ENCODE results near the gene DCANP1. TPM values are rescaled to one million over a fixed set of nuclear protein-coding genes. Genes with fewer than 3 reads are reported as not detected.
A peak's percentile ranks its signal among the peaks of the same experiment; 100 is the strongest.
"Not testable (repeated sequence)": the region's sequence is repeated elsewhere in the genome, so short reads cannot be mapped to it uniquely, and the experiment has no call there.

Gene DCANP1, protein sequence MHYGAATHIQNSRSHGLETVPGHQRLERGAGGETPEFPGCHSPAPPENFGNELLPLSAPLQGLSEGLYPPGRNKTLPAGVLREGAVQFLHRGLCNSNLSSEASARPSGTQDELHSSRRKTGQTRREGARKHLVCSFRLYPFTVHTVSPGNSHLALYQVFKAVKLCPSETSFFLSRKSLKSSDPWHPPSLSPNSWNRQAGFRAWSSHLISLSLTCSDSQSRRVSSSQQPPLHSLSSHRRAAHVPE
- total RNA-seq = not detected in 2 replicates

GRCh38 chr5:135447298-135447929 lies at the start of gene DCANP1:
Gene DCANP1, minus strand, starts transcription at chr5:135447348. Its CDS starts 240 bp downstream, at chr5:135447108.
- TF ChIP-seq CTCF (IDR thresholded peaks at IDR 0.05; ENCODE audit: insufficient read depth, low read length, severe bottlenecking) = no peak
- DNase-seq (ENCODE audit: low read depth) (peak; percentile 41), FAIRE-seq (no peak)
- no peak within 1 kb of the TSS for H3K4me3 ChIP-seq (ENCODE audit: low read depth, low read length)
- peaks cover 24% of the 10 kb centered on the region for H3K27me3 ChIP-seq (ENCODE audit: control insufficient read depth, insufficient read depth, low read length)
- H3K36me3 ChIP-seq (ENCODE audit: control insufficient read depth, insufficient read depth, low read length) = no peaks in the 10 kb centered on the region

GRCh38 chr5:135495531-135495930 lies 48.4 kb upstream of the DCANP1 start:
- H3K36me3 ChIP-seq (ENCODE audit: control insufficient read depth, insufficient read depth, low read length); H3K27me3 ChIP-seq (ENCODE audit: control insufficient read depth, insufficient read depth, low read length); DNase-seq (ENCODE audit: low read depth); FAIRE-seq; H3K4me3 ChIP-seq (ENCODE audit: low read depth, low read length): not testable (repeated sequence)

DNA sequence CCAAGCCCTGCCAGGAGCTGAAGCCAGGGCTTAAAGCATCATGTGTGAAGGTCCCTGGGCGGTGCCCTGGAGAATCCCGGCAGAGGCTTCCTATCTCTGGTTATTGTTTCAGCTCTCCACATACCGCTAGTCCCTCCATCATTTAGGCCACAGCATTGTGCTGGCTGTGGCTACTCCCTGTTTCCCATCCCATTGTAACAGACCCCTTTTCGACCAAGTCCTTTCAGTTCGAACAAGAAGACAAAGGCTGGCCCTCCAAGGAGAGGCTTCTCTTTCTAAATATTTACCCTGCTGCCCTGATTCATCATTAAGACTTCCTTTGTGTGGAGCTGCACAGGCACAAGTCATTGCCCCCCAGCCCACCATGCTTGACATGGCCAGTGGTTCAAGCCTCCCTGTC lies 47.0 kb upstream of the DCANP1 start:
- DNase-seq (ENCODE audit: low read depth) = no peak
- no peaks in the 10 kb centered on the region for H3K27me3 ChIP-seq (ENCODE audit: control insufficient read depth, insufficient read depth, low read length)
- TF ChIP-seq CTCF (IDR thresholded peaks at IDR 0.05; ENCODE audit: insufficient read depth, low read length, severe bottlenecking) = no peak
- H3K36me3 ChIP-seq (ENCODE audit: control insufficient read depth, insufficient read depth, low read length) = no peaks in the 10 kb centered on the region
- FAIRE-seq = no peak
- no peak overlapping the region for H3K4me3 ChIP-seq (ENCODE audit: low read depth, low read length)

GRCh38 chr5:135493406-135494180 lies 46.4 kb upstream of the DCANP1 start:
- peak; percentile 99 for DNase-seq (ENCODE audit: low read depth)
- no peaks in the 10 kb centered on the region for H3K36me3 ChIP-seq (ENCODE audit: control insufficient read depth, insufficient read depth, low read length)
- TF ChIP-seq CTCF (IDR thresholded peaks at IDR 0.05; ENCODE audit: insufficient read depth, low read length, severe bottlenecking) = no peak
- FAIRE-seq = peak; percentile 97
- H3K4me3 ChIP-seq (ENCODE audit: low read depth, low read length) = no peak overlapping the region
- H3K27me3 ChIP-seq (ENCODE audit: control insufficient read depth, insufficient read depth, low read length) = no peaks in the 10 kb centered on the region

GRCh38 chr5:135492319-135492626 lies 45.1 kb upstream of the DCANP1 start:
- Histone ChIP-seq H3K36me3 (ENCODE audit: control insufficient read depth, insufficient read depth, low read length) (no peaks in the 10 kb centered on the region), H3K4me3 (ENCODE audit: low read depth, low read length) (no peak overlapping the region), H3K27me3 (ENCODE audit: control insufficient read depth, insufficient read depth, low read length) (peaks cover 8% of the 10 kb centered on the region)
- peak; percentile 92 for FAIRE-seq
- DNase-seq (ENCODE audit: low read depth) = peak; percentile 95
- TF ChIP-seq CTCF (IDR thresholded peaks at IDR 0.05; ENCODE audit: insufficient read depth, low read length, severe bottlenecking) = no peak

GRCh38 chr5:135491552-135492318 lies 44.6 kb upstream of the DCANP1 start:
- FAIRE-seq = no peak
- no peaks in the 10 kb centered on the region for H3K36me3 ChIP-seq (ENCODE audit: control insufficient read depth, insufficient read depth, low read length)
- TF ChIP-seq CTCF (IDR thresholded peaks at IDR 0.05; ENCODE audit: insufficient read depth, low read length, severe bottlenecking) = no peak
- H3K4me3 ChIP-seq (ENCODE audit: low read depth, low read length) = no peak overlapping the region
- DNase-seq (ENCODE audit: low read depth) = peak; percentile 93
- H3K27me3 ChIP-seq (ENCODE audit: control insufficient read depth, insufficient read depth, low read length) = peaks cover 9% of the 10 kb centered on the region

All from bronchial epithelial cell (primary cell).